ENCODE measurements around the gene MYO9A. TPM values are rescaled to one million over a fixed set of nuclear protein-coding genes. Genes with fewer than 3 reads are reported as not detected.
"Not testable (repeated sequence)": the region's sequence is repeated elsewhere in the genome, so short reads cannot be mapped to it uniquely, and the experiment has no call there.

The MYO9A gene
- total RNA-seq, 1 experiment from 2014 or later = 21.1 TPM

- DNase-seq (ENCODE audit: low spot score) = no peak
- in situ Hi-C loops (cut with HindIII; ENCODE audit: low sequenced_read_pairs) = no loop called here
These were observed 192.8 kb downstream of the MYO9A start for GRCh38 chr15:71925145-71925544.

- in situ Hi-C loops (cut with HindIII; ENCODE audit: low sequenced_read_pairs) = no loop called here
- no peak for DNase-seq (ENCODE audit: low spot score)
These were observed 196.8 kb downstream of the MYO9A start for GRCh38 chr15:71921191-71921590.

GRCh38 chr15:71920573-71920972, 197.4 kb downstream of the MYO9A start:
- DNase-seq (ENCODE audit: low spot score) = no peak
- in situ Hi-C loops (cut with HindIII; ENCODE audit: low sequenced_read_pairs) = no loop called here

GRCh38 chr15:71916834-71917233, 201.1 kb downstream of the MYO9A start:
- in situ Hi-C loops (cut with HindIII; ENCODE audit: low sequenced_read_pairs) = no loop called here
- DNase-seq (ENCODE audit: low spot score) = no peak

GRCh38 chr15:71914092-71914491, 203.9 kb downstream of the MYO9A start:
- DNase-seq (ENCODE audit: low spot score) = no peak
- in situ Hi-C loops (cut with HindIII; ENCODE audit: low sequenced_read_pairs) = no loop called here

- in situ Hi-C loops (cut with HindIII; ENCODE audit: low sequenced_read_pairs) = no loop called here
- no peak for DNase-seq (ENCODE audit: low spot score)
These were observed 218.3 kb downstream of the MYO9A start for GRCh38 chr15:71899674-71900073.

GRCh38 chr15:71893691-71894090, 224.3 kb downstream of the MYO9A start:
- no peak for DNase-seq (ENCODE audit: low spot score)
- in situ Hi-C loops (cut with HindIII; ENCODE audit: low sequenced_read_pairs) = no loop called here

- DNase-seq (ENCODE audit: low spot score) = no peak
- in situ Hi-C loops (cut with HindIII; ENCODE audit: low sequenced_read_pairs) = no loop called here
These were observed 225.6 kb downstream of the MYO9A start for GRCh38 chr15:71892335-71892734.

GRCh38 chr15:71891026-71891425, 226.9 kb downstream of the MYO9A start:
- DNase-seq (ENCODE audit: low spot score) = peak; percentile 45
- in situ Hi-C loops (cut with HindIII; ENCODE audit: low sequenced_read_pairs) = no loop called here

GRCh38 chr15:71889947-71890346, 228.0 kb downstream of the MYO9A start:
- in situ Hi-C loops (cut with HindIII; ENCODE audit: low sequenced_read_pairs) = no loop called here
- DNase-seq (ENCODE audit: low spot score) = no peak

- DNase-seq (ENCODE audit: low spot score) = no peak
- in situ Hi-C loops (cut with HindIII; ENCODE audit: low sequenced_read_pairs) = no loop called here
These were observed 228.6 kb downstream of the MYO9A start for GRCh38 chr15:71889385-71889784.

- DNase-seq (ENCODE audit: low spot score) = no peak
- in situ Hi-C loops (cut with HindIII; ENCODE audit: low sequenced_read_pairs) = no loop called here
These were observed 229.2 kb downstream of the MYO9A start for GRCh38 chr15:71888797-71889196.

- no peak for DNase-seq (ENCODE audit: low spot score)
- in situ Hi-C loops (cut with HindIII; ENCODE audit: low sequenced_read_pairs) = no loop called here
These were observed 232.6 kb downstream of the MYO9A start for GRCh38 chr15:71885390-71885789.

GRCh38 chr15:71883447-71883846, 234.5 kb downstream of the MYO9A start:
- no peak for DNase-seq (ENCODE audit: low spot score)
- in situ Hi-C loops (cut with HindIII; ENCODE audit: low sequenced_read_pairs) = no loop called here

- no peak for DNase-seq (ENCODE audit: low spot score)
- in situ Hi-C loops (cut with HindIII; ENCODE audit: low sequenced_read_pairs) = no loop called here
These were observed 237.7 kb downstream of the MYO9A start for GRCh38 chr15:71880276-71880675.

GRCh38 chr15:71874245-71874644, 243.7 kb downstream of the MYO9A start:
- DNase-seq (ENCODE audit: low spot score) = no peak
- in situ Hi-C loops (cut with HindIII; ENCODE audit: low sequenced_read_pairs) = no loop called here

GRCh38 chr15:71858232-71858631, 259.7 kb downstream of the MYO9A start:
- in situ Hi-C loops (cut with HindIII; ENCODE audit: low sequenced_read_pairs); DNase-seq (ENCODE audit: low spot score): not testable (repeated sequence)

GRCh38 chr15:71853543-71853942, 264.4 kb downstream of the MYO9A start:
- DNase-seq (ENCODE audit: low spot score) = no peak
- in situ Hi-C loops (cut with HindIII; ENCODE audit: low sequenced_read_pairs) = no loop called here

GRCh38 chr15:71844916-71845315, 273.0 kb downstream of the MYO9A start:
- no peak for DNase-seq (ENCODE audit: low spot score)
- in situ Hi-C loops (cut with HindIII; ENCODE audit: low sequenced_read_pairs) = no loop called here

- in situ Hi-C loops (cut with HindIII; ENCODE audit: low sequenced_read_pairs) = no loop called here
These were observed 276.4 kb downstream of the MYO9A start for GRCh38 chr15:71841563-71841962.

GRCh38 chr15:71830981-71831380, 287.0 kb downstream of the MYO9A start:
- in situ Hi-C loops (cut with HindIII; ENCODE audit: low sequenced_read_pairs) = no loop called here
- DNase-seq (ENCODE audit: low spot score) = no peak

More at GRCh38 chr15:71841563-71841962, 276.4 kb downstream of the MYO9A start:
- no peak for DNase-seq (ENCODE audit: low spot score)

- DNase-seq (ENCODE audit: low spot score) = no peak
- in situ Hi-C loops (cut with HindIII; ENCODE audit: low sequenced_read_pairs) = no loop called here
These were observed 291.8 kb downstream of the MYO9A start for GRCh38 chr15:71826196-71826595.
